GM23338 (cell line): ENCODE data around the gene HERC5. TPM values are rescaled to one million over a fixed set of nuclear protein-coding genes. Genes with fewer than 3 reads are reported as not detected.

ENCODE experiments used
- ATAC-seq: fragments of 200-7000 bp; cut with Tn5 transposase; 3 replicates; pipeline ENCODE4 v1.9.1; 2020
- DNase-seq: peaks from one replicate; pipeline ENCODE4 v3.0.0-alpha.2; 2015; ENCODE audit warnings: low spot score
- H2AFZ ChIP-seq: fragments of 200-600 bp; sonication (generic); 2 replicates; pipeline ENCODE4 v1.8.0; 2016; ENCODE audit warnings: antibody characterized with exemption, mild to moderate bottlenecking, moderate library complexity
- H3F3A ChIP-seq: fragments of 200-600 bp; sonication (generic); replicated peaks from 2 replicates; pipeline ENCODE4 v1.8.0; 2017; ENCODE audit warnings: antibody characterized with exemption, mixed run types, low read depth
- H3K27ac ChIP-seq: fragments of 200-600 bp; sonication (generic); 2 replicates; pipeline ENCODE4 v1.6.1; 2016; ENCODE audit warnings: low read depth
- H3K27me3 ChIP-seq: fragments of 200-600 bp; sonication (generic); 2 replicates; pipeline ENCODE4 v1.8.0; 2016; ENCODE audit warnings: mild to moderate bottlenecking, mixed run types, moderate library complexity; ENCODE audit not compliant: insufficient read depth
- H3K36me3 ChIP-seq: fragments of 200-600 bp; sonication (generic); 2 replicates; pipeline ENCODE4 v1.8.0; 2016; ENCODE audit warnings: mild to moderate bottlenecking; ENCODE audit not compliant: insufficient read depth
- H3K4me1 ChIP-seq: fragments of 200-600 bp; sonication (generic); 2 replicates; pipeline ENCODE4 v1.8.0; 2016; ENCODE audit warnings: mild to moderate bottlenecking, moderate library complexity; ENCODE audit not compliant: insufficient read depth
- H3K4me2 ChIP-seq: fragments of 200-600 bp; sonication (generic); 2 replicates; pipeline ENCODE4 v1.7.1; 2017; ENCODE audit warnings: mixed run types
- H3K4me3 ChIP-seq: fragments of 200-600 bp; sonication (generic); 2 replicates; pipeline ENCODE4 v1.6.1; 2016; ENCODE audit warnings: mixed run types
- H3K79me2 ChIP-seq: fragments of 200-600 bp; sonication (generic); replicated peaks from 2 replicates; pipeline ENCODE4 v1.8.0; 2017; ENCODE audit warnings: mild to moderate bottlenecking; ENCODE audit not compliant: insufficient read depth
- H3K9me2 ChIP-seq: fragments of 200-600 bp; sonication (generic); 2 replicates; pipeline ENCODE4 v1.8.0; 2017; ENCODE audit not compliant: insufficient read depth
- H4K20me1 ChIP-seq: fragments of 200-600 bp; sonication (generic); replicated peaks from 2 replicates; pipeline ENCODE4 v1.8.0; 2017; ENCODE audit warnings: mild to moderate bottlenecking; ENCODE audit not compliant: insufficient read depth
- H3K27ac Mint-ChIP-seq: 2 replicates; pipeline ENCODE4 v1.8.0; 2020; ENCODE audit warnings: inconsistent platforms, mild to moderate bottlenecking, moderate library complexity, mixed read lengths
- H3K27me3 Mint-ChIP-seq: 3 replicates; pipeline ENCODE4 v1.8.0; 2022; ENCODE audit warnings: low read depth, mild to moderate bottlenecking, moderate library complexity, mixed read lengths, inconsistent platforms; ENCODE audit not compliant: insufficient read depth, poor library complexity
- H3K36me3 Mint-ChIP-seq: 3 replicates; pipeline ENCODE4 v1.8.0; 2021; ENCODE audit warnings: low read depth, mild to moderate bottlenecking, inconsistent platforms, moderate library complexity, mixed read lengths
- H3K4me1 Mint-ChIP-seq: 3 replicates; pipeline ENCODE4 v1.8.0; 2020; ENCODE audit warnings: mild to moderate bottlenecking, inconsistent platforms, mixed read lengths
- H3K4me3 Mint-ChIP-seq: 3 replicates; pipeline ENCODE4 v1.8.0; 2021; ENCODE audit warnings: moderate library complexity, mild to moderate bottlenecking, inconsistent platforms, mixed read lengths
- H3K9me3 Mint-ChIP-seq: 3 replicates; pipeline ENCODE4 v1.8.0; 2020; ENCODE audit warnings: moderate library complexity, mild to moderate bottlenecking, inconsistent platforms, mixed read lengths
- CREB1 ChIP-seq: fragments of 250-450 bp; sonication (Bioruptor Pico); IDR thresholded peaks from 2 replicates; pipeline ENCODE4 v1.5.0; 2020; ENCODE audit warnings: low read depth, mild to moderate bottlenecking, moderate library complexity
- CTCF ChIP-seq, 2 experiments: fragments of 200-600 bp in 1 of 2; sonication (generic) in 1 of 2; conservative IDR thresholded peaks; 2 replicates each; pipeline versions ENCODE4 v1.5.1 to v1.6.1; 2016 to 2017; ENCODE audit warnings: antibody characterized with exemption in 2 of 2, low read depth in 2 of 2, mild to moderate bottlenecking in 2 of 2, moderate library complexity in 1 of 2
- EZH2 ChIP-seq: fragments of 200-600 bp; sonication (generic); IDR thresholded peaks from one replicate; pipeline ENCODE4 v1.8.0; 2017; ENCODE audit warnings: antibody characterized with exemption, mild to moderate bottlenecking, low read depth; ENCODE audit not compliant: unreplicated experiment
- EZH2phosphoT487 ChIP-seq: fragments of 200-600 bp; sonication (generic); IDR thresholded peaks from one replicate; pipeline ENCODE4 v1.8.1; 2018; ENCODE audit warnings: antibody characterized with exemption; ENCODE audit not compliant: unreplicated experiment
- NANOG ChIP-seq: IDR thresholded peaks from 2 replicates; pipeline ENCODE4 v1.6.1; 2016; ENCODE audit warnings: antibody characterized with exemption, borderline replicate concordance
- POLR2AphosphoS5 ChIP-seq: IDR thresholded peaks from 2 replicates; pipeline ENCODE4 v1.6.1; 2016; ENCODE audit warnings: antibody characterized with exemption, low read depth
- REST ChIP-seq: IDR thresholded peaks from one replicate; pipeline ENCODE4 v1.6.1; 2018; ENCODE audit warnings: antibody characterized with exemption; ENCODE audit not compliant: unreplicated experiment
- STAT1 ChIP-seq: IDR thresholded peaks from one replicate; pipeline ENCODE4 v1.6.1; 2016; ENCODE audit warnings: antibody characterized with exemption; ENCODE audit not compliant: unreplicated experiment
- ZNF114 ChIP-seq: fragments of 250-450 bp; sonication (Bioruptor Pico); IDR thresholded peaks from 2 replicates; pipeline ENCODE4 v1.5.0; 2020; ENCODE audit warnings: mild to moderate bottlenecking, moderate library complexity
- ZNF331 ChIP-seq: fragments of 250-450 bp; sonication (Bioruptor Pico); IDR thresholded peaks from 2 replicates; pipeline ENCODE4 v1.5.0; 2020; ENCODE audit warnings: low read depth, mild to moderate bottlenecking, moderate library complexity
- ZNF462 ChIP-seq: fragments of 250-450 bp; sonication (Bioruptor Pico); IDR thresholded peaks from 2 replicates; pipeline ENCODE4 v1.5.0; 2020; ENCODE audit warnings: mild to moderate bottlenecking, moderate library complexity
- polyA plus RNA-seq: library from polyadenylated mRNA; unstranded; fragments of >200 nt; fragmentation: Nextera tagmentation; extraction: Ambion mirVana; gene quantifications from 2 replicates; pipeline ENCODE4 v1.2.1, GENCODE V29; 2016
- total RNA-seq: library from RNA; depleted of rRNA; stranded (reverse); fragments of >200 nt; shearing (Covaris generic); gene quantifications from 2 replicates; pipeline ENCODE4 v1.2.3, GENCODE V29; 2014

HERC5 gene
- total and polyA plus RNA-seq, 2 experiments from 2014 or later: 22.8 to 25.1 TPM

GRCh38 chr4:88415982-88416381 lies 40.9 kb upstream of the HERC5 start:
- Histone ChIP-seq H3K27me3 (no peaks in the 10 kb centered on the region), H3K79me2 (no peaks in the 10 kb centered on the region), H3K9me2 (0 out of 2 replicates have a peak, but pooled peaks cover 3% of the 10 kb centered on the region), H3F3A (no peaks in the 10 kb centered on the region), H3K27ac (no peak overlapping the region), H2AFZ (no peak overlapping the region), H3K4me3 (no peak overlapping the region), H3K4me1 (no peaks in the 10 kb centered on the region), H4K20me1 (no peaks in the 10 kb centered on the region), H3K36me3 (no peaks in the 10 kb centered on the region), H3K4me2 (no peak overlapping the region)
- no peak for ATAC-seq
- no peaks in the 10 kb centered on the region for H3K9me3 Mint-ChIP-seq
- DNase-seq: no peak
- H3K27me3 Mint-ChIP-seq: peaks cover 3% of the 10 kb centered on the region
- peaks cover 6% of the 10 kb centered on the region; the same call in 2 of the 3 replicates for H3K4me1 Mint-ChIP-seq
- no peak overlapping the region for H3K4me3 Mint-ChIP-seq
- H3K36me3 Mint-ChIP-seq: no peaks in the 10 kb centered on the region
- TF ChIP-seq ZNF114 (CRISPR knock-in tag): no peak
- TF ChIP-seq CTCF (conservative IDR thresholded peaks at IDR 0.05; ENCODE audit: low read depth in 2 of 2): no peak
- TF ChIP-seq REST: no peak
- H3K27ac Mint-ChIP-seq: no peak overlapping the region

GRCh38 chr4:88418411-88418810 lies 38.5 kb upstream of the HERC5 start:
- H3K79me2 ChIP-seq: no peaks in the 10 kb centered on the region
- H3K9me3 Mint-ChIP-seq: no peaks in the 10 kb centered on the region
- no peaks in the 10 kb centered on the region for H3K9me2 ChIP-seq
- no peak for ATAC-seq
- H3K4me2 ChIP-seq: no peak overlapping the region
- no peak overlapping the region for H2AFZ ChIP-seq
- no peak overlapping the region for H3K27ac ChIP-seq
- DNase-seq: no peak
- H3K27ac Mint-ChIP-seq: no peak overlapping the region
- H3K4me1 Mint-ChIP-seq: peaks cover 6% of the 10 kb centered on the region; the same call in 2 of the 3 replicates
- no peaks in the 10 kb centered on the region for H4K20me1 ChIP-seq
- H3K27me3 Mint-ChIP-seq: peaks cover 3% of the 10 kb centered on the region
- no peak overlapping the region for H3K4me3 ChIP-seq
- H3K4me3 Mint-ChIP-seq: no peak overlapping the region
- H3K4me1 ChIP-seq: no peaks in the 10 kb centered on the region
- H3K36me3 ChIP-seq: no peaks in the 10 kb centered on the region
- no peaks in the 10 kb centered on the region for H3K36me3 Mint-ChIP-seq
- no peaks in the 10 kb centered on the region for H3F3A ChIP-seq
- H3K27me3 ChIP-seq: no peaks in the 10 kb centered on the region
- TF ChIP-seq ZNF462: no peak
- TF ChIP-seq POLR2AphosphoS5: no peak
- no peak for TF ChIP-seq NANOG
- TF ChIP-seq CREB1 (CRISPR knock-in tag): no peak
- TF ChIP-seq ZNF331 (CRISPR knock-in tag): no peak
- TF ChIP-seq STAT1: no peak
- no peak for TF ChIP-seq EZH2phosphoT487
- no peak for TF ChIP-seq ZNF114 (CRISPR knock-in tag)
- TF ChIP-seq EZH2: no peak
